OCI-LY3 (cell line): ENCODE measurements around the gene EDAR.

Source experiments
- H2AFZ ChIP-seq: fragments of 200-600, 300-600 bp; shearing (Covaris generic); 2 replicates; pipeline ENCODE4 v1.6.0; 2014; ENCODE audit warnings: antibody characterized with exemption, low read depth, low read length
- H3K27ac ChIP-seq: fragments of 200-600, 300-600 bp; sonication (generic); 2 replicates; pipeline ENCODE4 v1.5.1; 2014; ENCODE audit warnings: mild to moderate bottlenecking, low read length, moderate library complexity, mixed read lengths
- H3K27me3 ChIP-seq: fragments of 200-600, 300-600 bp; sonication (generic); 2 replicates; pipeline ENCODE4 v1.6.1; 2014; ENCODE audit warnings: low read depth, low read length, mixed read lengths
- H3K36me3 ChIP-seq: fragments of 200-600, 300-600 bp; sonication (generic); replicated peaks from 2 replicates; pipeline ENCODE3; 2014; ENCODE audit warnings: low read depth, low read length, mixed read lengths
- H3K4me1 ChIP-seq: fragments of 300-600, 200-600 bp; sonication (generic); 2 replicates; pipeline ENCODE4 v1.6.1; 2014; ENCODE audit warnings: low read length, mixed read lengths
- H3K4me2 ChIP-seq: fragments of 200-600, 300-600 bp; sonication (generic); 2 replicates; pipeline ENCODE4 v1.6.1; 2014; ENCODE audit warnings: low read length, mixed read lengths
- H3K4me3 ChIP-seq: fragments of 300-600, 200-600 bp; sonication (generic); 2 replicates; pipeline ENCODE4 v1.5.1; 2014; ENCODE audit warnings: antibody characterized with exemption, mild to moderate bottlenecking, low read length, moderate library complexity
- H3K79me2 ChIP-seq: fragments of 300-600, 200-600 bp; shearing (Covaris generic); 2 replicates; pipeline ENCODE4 v1.6.1; 2014; ENCODE audit warnings: mild to moderate bottlenecking, low read length, mixed read lengths
- H3K9ac ChIP-seq: fragments of 300-600, 200-600 bp; shearing (Covaris generic); 2 replicates; pipeline ENCODE4 v1.6.0; 2014; ENCODE audit warnings: mild to moderate bottlenecking, low read length, moderate library complexity
- H3K9me3 ChIP-seq: fragments of 200-600, 300-600 bp; shearing (Covaris generic); 2 replicates; pipeline ENCODE4 v1.6.1; 2014; ENCODE audit warnings: low read length, mixed read lengths; ENCODE audit not compliant: insufficient read depth
- H4K20me1 ChIP-seq: fragments of 200-600, 300-600 bp; sonication (generic); 2 replicates; pipeline ENCODE4 v1.6.1; 2016; ENCODE audit warnings: low read length, mixed read lengths; ENCODE audit not compliant: insufficient read depth
- CTCF ChIP-seq: fragments of 200-600, 300-600 bp; sonication (generic); IDR thresholded peaks from 2 replicates; pipeline ENCODE4 v1.5.1; 2014; ENCODE audit warnings: antibody characterized with exemption, low read length, low read depth
- EZH2phosphoT487 ChIP-seq: fragments of 200-600 bp; shearing (Covaris generic); IDR thresholded peaks from 2 replicates; pipeline ENCODE4 v1.6.1; 2018; ENCODE audit warnings: antibody characterized with exemption, mixed run types, low read depth

The EDAR gene

GRCh38 chr2:108898315-108899082 lies 90.5 kb downstream of the EDAR start:
- TF ChIP-seq CTCF (no peak), EZH2phosphoT487 (no peak)
- H3K4me3 ChIP-seq: no peak overlapping the region
- no peaks in the 10 kb centered on the region for H3K9me3 ChIP-seq
- H2AFZ ChIP-seq: no peak overlapping the region
- H3K79me2 ChIP-seq: no peaks in the 10 kb centered on the region
- no peak overlapping the region for H3K4me2 ChIP-seq
- peaks cover 2% of the 10 kb centered on the region for H3K36me3 ChIP-seq
- H3K4me1 ChIP-seq: peaks cover 6% of the 10 kb centered on the region; the same call in 1 of the 2 replicates
- no peaks in the 10 kb centered on the region for H3K27me3 ChIP-seq
- no peak overlapping the region for H3K9ac ChIP-seq
- H3K27ac ChIP-seq: no peak overlapping the region
- H4K20me1 ChIP-seq: no peaks in the 10 kb centered on the region

- TF ChIP-seq CTCF (no peak), EZH2phosphoT487 (no peak)
- no peaks in the 10 kb centered on the region for H3K27me3 ChIP-seq
- H3K27ac ChIP-seq: no peak overlapping the region
- no peaks in the 10 kb centered on the region for H4K20me1 ChIP-seq
- no peak overlapping the region for H3K4me2 ChIP-seq
- H3K9me3 ChIP-seq: no peaks in the 10 kb centered on the region
- H3K79me2 ChIP-seq: no peaks in the 10 kb centered on the region
- peaks cover 6% of the 10 kb centered on the region; the same call in 1 of the 2 replicates for H3K4me1 ChIP-seq
- no peak overlapping the region for H3K9ac ChIP-seq
- H2AFZ ChIP-seq: no peak overlapping the region
- no peak overlapping the region for H3K4me3 ChIP-seq
- peaks cover 6% of the 10 kb centered on the region for H3K36me3 ChIP-seq
Observed at GRCh38 chr2:108896741-108897140, 92.3 kb downstream of the EDAR start.

- Histone ChIP-seq H3K4me2 (no peak overlapping the region), H2AFZ (no peak overlapping the region), H3K4me1 (peaks cover 6% of the 10 kb centered on the region; the same call in 1 of the 2 replicates), H3K9me3 (0 out of 2 replicates have a peak, but pooled peaks cover 2% of the 10 kb centered on the region), H3K27ac (no peak overlapping the region), H3K4me3 (no peak overlapping the region), H3K27me3 (no peaks in the 10 kb centered on the region), H3K36me3 (peaks cover 15% of the 10 kb centered on the region), H4K20me1 (no peaks in the 10 kb centered on the region), H3K9ac (no peak overlapping the region), H3K79me2 (no peaks in the 10 kb centered on the region)
- no peak for TF ChIP-seq CTCF
Observed at GRCh38 chr2:108895188-108895587, 93.8 kb downstream of the EDAR start.

GRCh38 chr2:108894766-108895165 lies 94.3 kb downstream of the EDAR start:
- Histone ChIP-seq H3K4me2 (no peak overlapping the region), H4K20me1 (no peaks in the 10 kb centered on the region), H3K9ac (no peak overlapping the region), H3K4me3 (no peak overlapping the region), H3K36me3 (peaks cover 19% of the 10 kb centered on the region), H3K79me2 (no peaks in the 10 kb centered on the region), H3K27me3 (no peaks in the 10 kb centered on the region), H3K27ac (no peak overlapping the region), H3K4me1 (peaks cover 6% of the 10 kb centered on the region; the same call in 1 of the 2 replicates), H2AFZ (no peak overlapping the region), H3K9me3 (peaks cover 7% of the 10 kb centered on the region; the same call in 1 of the 2 replicates)
- TF ChIP-seq CTCF (no peak), EZH2phosphoT487 (no peak)
